PC-9 (cell line): ENCODE measurements around the gene SALL3. TPM values are rescaled to one million over a fixed set of nuclear protein-coding genes. Genes with fewer than 3 reads are reported as not detected.

Source experiments
- BruUV-seq: library from RNA; stranded (reverse); fragments of 400-500 nt; replicated peaks from 2 replicates; lab custom pipeline; 2021; lab: Mats Ljungman, UMichigan
- CTCF ChIA-PET: fragments of 300-600 bp; sonication (Branson Sonifier 250); formaldehyde crosslinking; loops from one replicate; lab custom pipeline; 2022; ENCODE audit warnings: antibody characterized with exemption; lab: Charles Lee
- POLR2A ChIA-PET: fragments of 300-600 bp; sonication (Branson Sonifier 250); formaldehyde crosslinking; loops from one replicate; lab custom pipeline; 2022; ENCODE audit warnings: antibody characterized with exemption; ENCODE audit not compliant: unreplicated experiment; lab: Charles Lee
- DNase-seq, 2 experiments: peaks; one replicate each; pipeline versions ENCODE4 v3.0.0 to v3.0.0-alpha.2; 2015 to 2022; ENCODE audit warnings: mixed read lengths in 1 of 2
- H2AFZ ChIP-seq: fragments of 200-600 bp; sonication (generic); 2 replicates; pipeline ENCODE4 v1.8.1; 2017; ENCODE audit warnings: antibody characterized with exemption
- H3F3A ChIP-seq: fragments of 200-600 bp; sonication (generic); 2 replicates; pipeline ENCODE4 v1.8.1; 2017; ENCODE audit warnings: antibody characterized with exemption, mild to moderate bottlenecking, low read depth; ENCODE audit not compliant: insufficient read depth
- H3K27ac ChIP-seq: fragments of 200-600 bp; sonication (generic); 2 replicates; pipeline ENCODE4 v1.6.1; 2016; ENCODE audit warnings: mixed run types
- H3K27me3 ChIP-seq: fragments of 200-600 bp; sonication (generic); 2 replicates; pipeline ENCODE4 v1.6.1; 2016; ENCODE audit warnings: low read depth, mixed run types; ENCODE audit not compliant: insufficient read depth
- H3K36me3 ChIP-seq: fragments of 200-600 bp; sonication (generic); 2 replicates; pipeline ENCODE4 v1.6.1; 2016; ENCODE audit warnings: low read depth, mixed run types
- H3K4me1 ChIP-seq: fragments of 200-600 bp; sonication (generic); replicated peaks from 2 replicates; pipeline ENCODE4 v1.6.1; 2016; ENCODE audit warnings: mixed run types; ENCODE audit not compliant: insufficient read depth
- H3K4me2 ChIP-seq: fragments of 200-600 bp; sonication (generic); 2 replicates; pipeline ENCODE4 v1.6.1; 2017; ENCODE audit warnings: mixed run types
- H3K4me3 ChIP-seq: fragments of 200-600 bp; sonication (generic); 2 replicates; pipeline ENCODE4 v1.6.1; 2016; ENCODE audit warnings: mixed run types
- H3K79me2 ChIP-seq: fragments of 200-600 bp; sonication (generic); 2 replicates; pipeline ENCODE4 v1.6.1; 2017; ENCODE audit warnings: low read depth, mixed run types
- H3K9me2 ChIP-seq: fragments of 200-600 bp; sonication (generic); 2 replicates; pipeline ENCODE4 v1.8.1; 2017; ENCODE audit warnings: mild to moderate bottlenecking; ENCODE audit not compliant: insufficient read depth
- H3K9me3 ChIP-seq: fragments of 200-600 bp; sonication (generic); 2 replicates; pipeline ENCODE4 v1.8.1; 2016; ENCODE audit warnings: low read depth; ENCODE audit not compliant: insufficient read depth
- H4K20me1 ChIP-seq: fragments of 200-600 bp; sonication (generic); 2 replicates; pipeline ENCODE4 v1.8.1; 2017; ENCODE audit not compliant: insufficient read depth
- EZH2 ChIP-seq: fragments of 200-600 bp; sonication (generic); IDR thresholded peaks from 2 replicates; pipeline ENCODE4 v1.8.0; 2017; ENCODE audit warnings: antibody characterized with exemption, low read depth
- intact Hi-C: fragments of 100-400 bp; cut with micrococcal nuclease; formaldehyde crosslinking; loops from one replicate; pipeline ENCODE4 v1.10.0; 2022; ENCODE audit not compliant: unreplicated experiment
- total RNA-seq: library from RNA; stranded (reverse); gene quantifications from 2 replicates; pipeline ENCODE4 v1.2.3, GENCODE V29; 2021
- TF ChIP-seq, protein P1 (sequence below): fragments of 200-600 bp; sonication (generic); conservative IDR thresholded peaks from 2 replicates; pipeline ENCODE4 v1.6.1; 2017; ENCODE audit warnings: mixed run types, antibody characterized with exemption, mild to moderate bottlenecking, moderate library complexity

Gene SALL3
- total RNA-seq, 1 experiment from 2014 or later, result not detected

DNA sequence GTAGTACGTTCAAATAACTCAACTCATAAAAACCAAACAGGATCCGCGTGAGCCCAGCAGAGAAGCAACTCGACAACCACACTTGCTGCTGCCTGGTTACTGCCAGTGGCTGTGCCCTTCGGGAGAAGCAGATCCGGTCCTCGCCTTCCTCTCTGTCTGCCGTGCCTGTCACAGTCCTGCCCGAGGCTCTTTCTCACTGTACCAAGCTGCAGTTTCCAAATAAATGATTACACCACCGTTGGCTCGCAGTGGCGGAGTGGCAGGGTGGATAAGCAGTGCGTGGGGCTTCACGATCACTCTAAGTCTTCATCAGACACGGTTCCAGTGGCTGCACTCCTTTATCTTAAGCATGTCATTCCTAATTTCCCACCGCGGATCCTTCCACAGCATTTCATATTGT, 26.1 kb upstream of the SALL3 start:
- Histone ChIP-seq H3K9me2 (no peaks in the 10 kb centered on the region), H2AFZ (no peak overlapping the region), H3K9me3 (no peaks in the 10 kb centered on the region), H3K4me2 (no peak overlapping the region), H3K36me3 (no peaks in the 10 kb centered on the region), H3F3A (no peaks in the 10 kb centered on the region), H3K4me1 (no peaks in the 10 kb centered on the region), H3K4me3 (no peak overlapping the region), H3K27me3 (peaks cover 77% of the 10 kb centered on the region), H3K27ac (no peak overlapping the region), H3K79me2 (no peaks in the 10 kb centered on the region), H4K20me1 (no peaks in the 10 kb centered on the region)
- BruUV-seq, result no TSS peak
- intact Hi-C loops, result no loop called here
- ChIA-PET POLR2A (no interaction called here), CTCF (no interaction called here)
- no peak for TF ChIP-seq EZH2
- TF ChIP-seq, protein P1, sequence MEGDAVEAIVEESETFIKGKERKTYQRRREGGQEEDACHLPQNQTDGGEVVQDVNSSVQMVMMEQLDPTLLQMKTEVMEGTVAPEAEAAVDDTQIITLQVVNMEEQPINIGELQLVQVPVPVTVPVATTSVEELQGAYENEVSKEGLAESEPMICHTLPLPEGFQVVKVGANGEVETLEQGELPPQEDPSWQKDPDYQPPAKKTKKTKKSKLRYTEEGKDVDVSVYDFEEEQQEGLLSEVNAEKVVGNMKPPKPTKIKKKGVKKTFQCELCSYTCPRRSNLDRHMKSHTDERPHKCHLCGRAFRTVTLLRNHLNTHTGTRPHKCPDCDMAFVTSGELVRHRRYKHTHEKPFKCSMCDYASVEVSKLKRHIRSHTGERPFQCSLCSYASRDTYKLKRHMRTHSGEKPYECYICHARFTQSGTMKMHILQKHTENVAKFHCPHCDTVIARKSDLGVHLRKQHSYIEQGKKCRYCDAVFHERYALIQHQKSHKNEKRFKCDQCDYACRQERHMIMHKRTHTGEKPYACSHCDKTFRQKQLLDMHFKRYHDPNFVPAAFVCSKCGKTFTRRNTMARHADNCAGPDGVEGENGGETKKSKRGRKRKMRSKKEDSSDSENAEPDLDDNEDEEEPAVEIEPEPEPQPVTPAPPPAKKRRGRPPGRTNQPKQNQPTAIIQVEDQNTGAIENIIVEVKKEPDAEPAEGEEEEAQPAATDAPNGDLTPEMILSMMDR, result no peak
- no peak for DNase-seq

DNA sequence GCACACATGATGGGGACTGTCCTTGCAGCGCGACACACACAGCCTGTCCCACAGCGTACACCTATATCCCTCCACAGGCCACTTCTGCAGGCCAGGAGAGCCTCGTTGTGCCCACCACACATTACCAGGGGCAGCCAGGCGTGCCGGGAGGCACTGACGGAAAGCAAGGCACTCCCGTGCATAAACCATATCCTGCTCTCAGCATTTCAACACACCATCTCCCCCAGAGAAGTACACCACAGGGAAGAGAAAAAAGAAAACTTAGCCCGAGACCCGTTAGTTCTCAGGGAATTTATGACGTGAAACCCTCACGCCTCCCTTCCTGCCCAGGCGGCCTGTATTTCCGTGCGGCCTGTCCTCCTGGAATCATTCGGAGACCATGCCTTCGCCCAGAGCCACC, 24.6 kb upstream of the SALL3 start:
- H3F3A ChIP-seq, result no peaks in the 10 kb centered on the region
- no peaks in the 10 kb centered on the region for H3K4me1 ChIP-seq
- H3K36me3 ChIP-seq, result no peaks in the 10 kb centered on the region
- no peaks in the 10 kb centered on the region for H4K20me1 ChIP-seq
- H3K27ac ChIP-seq, result no peak overlapping the region
- intact Hi-C loops, result no loop called here
- H3K4me2 ChIP-seq, result no peak overlapping the region
- TF ChIP-seq, protein P1, result no peak
- TF ChIP-seq EZH2, result no peak
- POLR2A ChIA-PET, result no interaction called here
- H3K27me3 ChIP-seq, result peaks cover 75% of the 10 kb centered on the region
- H3K79me2 ChIP-seq, result no peaks in the 10 kb centered on the region
- CTCF ChIA-PET, result no interaction called here
- no peaks in the 10 kb centered on the region for H3K9me3 ChIP-seq
- no peak for DNase-seq
- no TSS peak for BruUV-seq
- H3K4me3 ChIP-seq, result no peak overlapping the region
- no peak overlapping the region for H2AFZ ChIP-seq
- H3K9me2 ChIP-seq, result peaks cover 2% of the 10 kb centered on the region; the same call in 1 of the 2 replicates

DNA sequence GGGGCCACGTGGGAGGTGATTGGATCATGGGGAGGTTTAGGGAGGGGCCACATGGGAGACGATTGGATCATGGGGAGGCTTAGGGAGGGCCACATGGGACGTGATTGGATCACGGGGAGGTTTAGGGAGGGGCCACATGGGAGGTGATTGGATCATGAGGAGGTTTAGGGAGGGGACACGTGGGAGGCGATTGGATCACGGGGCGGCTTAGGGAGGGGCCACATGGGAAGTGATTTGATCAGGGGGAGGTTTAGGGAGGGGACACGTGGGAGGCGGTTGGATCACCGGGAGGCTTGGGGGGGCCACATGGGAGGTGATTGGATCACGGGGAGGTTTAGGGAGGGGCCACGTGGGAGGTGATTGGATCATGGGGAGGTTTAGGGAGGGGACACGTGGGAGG, 22.5 kb upstream of the SALL3 start:
- Histone ChIP-seq H3K27me3 (peaks cover 68% of the 10 kb centered on the region), H3K9me3 (no peaks in the 10 kb centered on the region), H3K4me1 (no peaks in the 10 kb centered on the region), H3K9me2 (peaks cover 3% of the 10 kb centered on the region), H4K20me1 (no peaks in the 10 kb centered on the region), H3K27ac (no peak overlapping the region), H3F3A (peaks cover 3% of the 10 kb centered on the region), H3K36me3 (no peaks in the 10 kb centered on the region), H3K4me3 (no peak overlapping the region), H2AFZ (no peak overlapping the region), H3K4me2 (no peak overlapping the region), H3K79me2 (no peaks in the 10 kb centered on the region)
- DNase-seq, result no peak
- ChIA-PET POLR2A (no interaction called here), CTCF (no interaction called here)
- TF ChIP-seq EZH2, result no peak
- TF ChIP-seq, protein P1, result no peak
- no TSS peak for BruUV-seq
- intact Hi-C loops, result no loop called here
